CD4-positive, alpha-beta T cell treated with Interferon alpha-2 for 1 hour (primary cell): Measurements from ENCODE around the gene SURF6.
"Not testable (repeated sequence)": the region's sequence is repeated elsewhere in the genome, so short reads cannot be mapped to it uniquely, and the experiment has no call there.

Experiments used
- DNase-seq, 2 donors: peaks; one replicate each; pipeline ENCODE4 v3.0.0-alpha.2; 2020 to 2022

SURF6 gene

DNA sequence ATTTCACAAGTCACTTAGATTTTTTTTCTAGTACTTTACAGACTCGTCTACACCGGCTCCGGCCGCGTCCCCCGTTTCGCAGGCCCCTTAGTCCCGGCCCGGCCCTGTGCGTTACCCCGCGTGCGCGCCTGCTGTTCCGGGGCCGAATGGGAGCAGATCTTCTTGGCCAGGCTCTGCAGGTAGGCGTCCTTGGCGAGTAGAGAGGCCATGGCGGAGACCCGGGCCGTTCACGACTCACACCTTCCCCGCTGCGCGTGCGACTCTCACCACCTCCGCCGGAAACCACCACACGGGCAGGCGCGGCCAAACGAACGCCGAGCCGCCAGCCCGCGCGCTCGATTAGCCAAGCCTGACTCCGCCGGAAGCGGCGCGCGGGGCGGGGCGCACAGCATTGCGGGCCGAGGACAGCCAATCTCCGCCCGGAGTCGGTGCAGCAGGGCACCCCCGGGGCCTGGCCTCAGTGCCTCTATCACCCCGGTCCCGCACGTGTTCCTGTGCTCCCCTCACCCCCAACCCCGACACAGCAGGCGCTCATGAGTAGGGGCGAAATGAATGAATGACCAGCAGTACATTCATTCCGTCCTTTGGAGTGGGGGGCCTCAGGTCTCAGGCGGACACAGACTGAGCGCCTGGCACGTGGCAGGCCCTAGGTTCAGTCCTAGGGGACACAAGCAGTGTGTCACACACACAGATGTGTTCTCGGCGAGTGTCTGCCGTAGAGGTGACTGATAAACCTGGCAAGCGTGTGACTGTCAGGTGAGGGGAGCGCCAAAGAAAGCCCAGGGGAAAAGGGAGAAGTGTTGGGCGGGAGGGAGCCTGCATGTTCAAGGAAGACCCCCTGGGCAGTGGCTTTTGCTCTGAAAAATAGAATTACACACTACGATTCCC lies at the start of gene SURF6:
SURF6 (minus strand) TSS at position 265 of the 888 bp plus-strand sequence; CDS start at position 209, 56 bp downstream.
- peak; percentile 88 to 94 for DNase-seq

DNA sequence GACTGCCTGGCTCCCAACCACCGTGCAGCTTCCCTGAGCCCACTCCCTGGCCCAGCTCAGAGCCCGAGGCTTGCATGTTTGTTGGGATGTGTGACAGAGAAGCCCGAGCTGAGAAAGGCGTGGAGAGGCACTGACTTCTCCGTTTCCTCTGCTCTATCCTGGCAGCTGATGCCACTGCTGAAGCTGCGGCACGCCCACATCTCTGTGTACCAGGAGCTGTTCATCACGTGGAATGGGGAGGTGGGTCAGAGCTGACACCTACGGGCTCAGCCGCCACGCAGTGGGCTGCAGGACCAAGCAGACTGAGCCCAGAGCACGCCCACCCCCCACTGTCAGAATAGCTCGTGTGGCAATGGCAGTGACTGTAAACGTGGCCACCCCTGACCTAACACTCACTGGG lies 49.5 kb upstream of the SURF6 start:
- DNase-seq = no peak

DNA sequence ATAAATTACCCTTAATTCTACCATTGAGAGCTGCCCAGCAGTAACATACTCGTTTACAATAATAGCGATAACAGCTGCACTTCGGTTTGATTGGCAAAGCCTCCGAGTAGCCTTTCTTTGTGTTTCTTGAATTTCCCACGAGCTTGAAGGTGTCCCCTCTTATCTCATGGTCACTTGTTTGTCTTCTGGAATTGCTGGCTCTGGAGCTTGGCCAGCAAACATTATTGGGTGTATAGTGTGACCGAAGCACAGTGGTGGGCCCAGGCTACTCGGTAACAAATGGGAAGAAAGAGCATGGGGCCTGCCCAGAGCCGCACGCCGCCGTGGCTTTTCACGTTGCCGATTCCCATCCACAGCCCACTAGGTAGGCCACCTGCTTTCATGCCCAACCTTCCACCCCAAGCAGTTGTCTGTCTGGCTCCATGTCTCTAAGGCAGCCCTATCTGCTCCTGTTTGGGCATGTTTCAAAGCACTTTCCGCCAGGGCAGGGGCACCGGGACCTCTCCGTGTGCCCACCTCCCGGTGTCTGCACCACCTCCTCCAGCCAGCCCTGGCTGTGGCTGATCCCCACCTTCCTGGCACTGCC lies 48.8 kb upstream of the SURF6 start:
- DNase-seq = no peak

DNA sequence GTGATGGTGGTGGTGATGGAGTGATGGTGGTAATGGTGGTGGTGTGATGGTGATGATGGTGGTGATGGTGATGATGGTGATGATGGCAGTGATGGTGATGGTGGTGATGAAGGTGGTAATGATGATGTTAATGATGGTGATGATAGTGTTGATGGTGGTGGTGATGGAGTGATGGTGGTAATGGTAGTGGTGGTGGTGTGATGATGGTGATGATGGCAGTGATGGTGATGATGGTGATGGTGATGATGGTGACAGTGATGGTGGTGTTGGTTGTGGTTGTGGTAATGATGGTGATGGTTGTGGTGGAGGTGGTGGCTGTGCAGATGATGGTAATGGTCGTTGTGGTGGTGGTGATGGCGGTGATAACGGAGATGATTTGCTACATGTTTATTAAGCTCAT lies 47.5 kb upstream of the SURF6 start:
- DNase-seq = no peak

DNA sequence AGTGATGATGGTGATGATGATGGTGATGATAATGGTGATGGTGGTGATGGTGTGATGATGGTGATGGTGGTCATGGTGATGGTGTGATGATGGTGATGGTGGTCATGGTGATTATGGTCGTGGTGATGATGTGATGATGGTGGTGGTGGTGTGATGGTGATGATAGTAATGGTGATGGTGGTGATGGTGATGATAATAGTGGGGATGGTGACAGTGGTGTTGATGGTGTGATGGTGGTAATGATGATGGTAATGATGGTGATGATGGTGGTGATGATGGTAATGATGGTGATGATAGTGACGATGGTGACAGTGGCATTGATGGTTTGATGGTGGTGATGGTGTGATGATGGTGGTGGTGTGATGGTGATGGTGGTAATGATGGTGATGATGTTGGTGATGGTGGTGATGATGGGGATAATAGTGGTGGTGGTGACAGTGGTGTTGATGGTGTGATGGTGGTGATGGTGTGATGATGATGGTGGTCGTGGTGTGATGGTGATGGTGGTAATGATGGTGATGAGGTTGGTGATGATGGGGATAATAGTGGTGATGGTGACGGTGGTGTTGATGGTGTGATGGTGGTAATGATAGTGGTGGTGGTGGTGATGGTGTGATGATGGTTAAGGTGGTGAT lies 46.6 kb upstream of the SURF6 start:
- no peak for DNase-seq

DNA sequence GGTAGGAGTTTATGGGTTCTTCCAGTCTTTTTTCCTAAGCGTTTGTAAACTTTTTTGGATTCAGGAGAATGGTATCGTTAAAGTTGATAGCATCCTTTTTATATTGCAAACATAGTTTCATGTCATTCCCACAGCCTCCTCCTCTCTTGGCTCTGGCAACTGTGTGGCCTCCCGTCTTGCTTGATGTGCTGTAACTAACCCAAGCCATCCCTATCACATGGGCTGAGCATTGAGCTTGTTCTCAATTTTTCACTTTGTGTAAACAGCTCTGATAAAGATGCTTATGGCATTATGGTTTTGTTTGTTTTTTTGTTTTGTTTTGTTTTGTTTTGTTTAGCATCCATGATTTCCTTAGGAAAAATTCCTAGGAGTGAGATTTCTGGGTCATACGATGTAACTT lies 44.7 kb upstream of the SURF6 start:
- no peak for DNase-seq

DNA sequence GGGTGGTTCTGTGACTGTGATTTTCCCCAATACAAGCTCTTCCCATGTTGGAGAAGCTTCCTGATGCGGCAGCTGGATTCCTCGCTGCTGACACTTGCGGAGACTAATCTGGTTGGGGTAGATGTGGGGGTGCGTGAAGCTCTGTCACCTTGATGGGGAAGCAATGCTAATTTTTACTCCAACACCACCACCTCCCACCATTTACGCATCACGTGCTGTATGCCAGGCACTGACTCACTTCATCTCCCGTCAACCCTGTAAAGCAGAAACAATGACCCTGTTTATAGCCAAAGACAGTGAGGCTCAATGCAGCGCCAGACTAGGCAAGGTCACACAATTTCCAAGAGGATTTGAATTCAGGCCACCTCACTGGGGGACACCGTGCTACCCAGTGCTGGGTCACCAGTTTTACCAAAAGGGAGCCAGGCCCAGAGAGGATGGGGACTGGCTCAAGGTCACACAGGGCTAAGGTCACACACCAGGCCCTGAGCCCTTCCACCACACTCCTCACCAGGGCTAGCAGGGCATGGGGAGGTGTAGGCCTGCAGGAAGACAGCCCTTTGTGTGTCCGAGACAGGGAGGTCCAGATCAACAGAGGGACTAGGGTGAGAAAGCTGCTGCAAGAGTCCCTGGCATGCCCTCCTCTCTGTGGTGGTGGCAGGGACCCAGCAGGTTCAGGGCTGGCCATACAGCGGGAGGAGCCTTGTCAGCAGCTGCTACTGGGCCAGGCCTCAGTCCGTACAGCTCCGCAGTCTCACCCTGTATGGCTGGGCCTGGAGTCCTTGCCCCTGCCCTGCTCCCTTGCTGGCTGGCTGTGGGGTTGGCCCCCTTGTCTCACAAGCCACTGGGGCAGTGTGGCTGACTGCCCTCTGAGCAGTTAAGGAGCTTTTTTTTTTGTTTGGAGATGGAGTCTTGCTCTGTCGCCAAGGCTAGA lies 43.4 kb upstream of the SURF6 start:
- DNase-seq = no peak

DNA sequence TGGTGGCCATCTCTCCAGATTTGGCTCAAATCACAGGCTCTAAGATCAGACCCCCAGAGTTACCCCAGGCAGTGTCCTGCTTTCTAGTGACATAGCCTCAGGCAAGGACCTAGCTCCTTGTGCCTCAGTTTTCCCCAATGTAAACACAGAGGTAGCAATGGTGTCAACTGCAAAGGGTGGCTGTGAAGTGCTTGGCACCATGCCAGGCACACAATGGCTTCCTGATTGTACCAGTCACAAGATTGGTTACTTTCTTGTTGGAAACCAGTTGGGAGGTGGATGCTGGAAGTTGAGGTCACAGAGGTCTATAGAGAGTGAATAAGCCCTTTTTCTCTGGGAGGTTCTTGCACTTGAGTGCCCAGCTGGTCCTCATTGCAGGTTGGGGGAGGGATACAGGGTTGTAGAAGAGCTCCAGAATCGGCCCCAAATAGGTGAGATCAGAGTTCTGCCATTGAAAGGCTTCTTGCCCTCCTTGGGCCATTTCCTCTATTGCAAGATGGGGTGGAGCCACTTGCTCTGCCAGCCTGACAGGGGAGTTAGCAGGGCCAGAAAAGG lies 42.5 kb upstream of the SURF6 start:
- no peak for DNase-seq

DNA sequence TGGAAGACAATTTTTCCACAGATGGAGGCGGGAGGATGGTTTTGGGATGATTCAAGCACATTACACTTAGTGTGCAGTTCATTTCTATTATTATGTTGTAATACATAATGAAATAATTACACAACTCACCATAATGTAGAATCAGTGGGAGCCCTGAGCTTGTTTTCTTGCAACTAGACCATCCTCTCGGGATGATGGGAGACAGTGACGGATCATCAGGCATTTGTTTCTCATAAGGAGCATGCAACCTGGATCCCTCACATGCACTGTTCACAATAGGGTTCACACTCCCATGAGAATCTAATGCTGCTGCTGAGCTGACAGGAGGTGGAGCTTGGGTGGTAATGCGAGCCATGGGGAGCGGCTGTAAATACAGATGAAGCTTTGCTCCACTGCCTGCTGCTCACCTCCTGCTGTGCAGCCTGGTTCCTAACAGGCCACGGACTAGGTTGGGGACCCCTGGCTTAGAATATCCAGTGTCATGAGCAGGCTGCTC lies 41.8 kb upstream of the SURF6 start:
- no peak for DNase-seq

DNA sequence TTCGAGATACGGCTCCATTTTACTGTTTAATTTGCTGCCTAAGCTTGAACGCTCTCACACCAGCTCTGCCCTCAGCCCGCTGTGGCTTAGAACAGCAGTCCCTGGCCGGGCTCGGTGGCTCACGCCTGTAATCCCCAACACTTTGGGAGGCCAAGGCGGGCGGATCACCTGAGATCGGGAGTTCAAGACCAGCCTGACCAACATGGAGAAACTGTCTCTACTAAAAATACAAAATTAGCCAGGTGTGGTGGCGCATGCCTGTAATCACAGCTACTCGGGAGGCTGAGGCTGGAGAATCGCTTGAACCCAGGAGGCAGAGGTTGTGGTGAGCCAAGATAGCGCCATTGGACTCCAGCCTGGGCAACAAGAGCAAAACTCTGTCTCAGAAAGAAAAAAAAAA lies 41.3 kb upstream of the SURF6 start:
- not testable (repeated sequence) for DNase-seq

DNA sequence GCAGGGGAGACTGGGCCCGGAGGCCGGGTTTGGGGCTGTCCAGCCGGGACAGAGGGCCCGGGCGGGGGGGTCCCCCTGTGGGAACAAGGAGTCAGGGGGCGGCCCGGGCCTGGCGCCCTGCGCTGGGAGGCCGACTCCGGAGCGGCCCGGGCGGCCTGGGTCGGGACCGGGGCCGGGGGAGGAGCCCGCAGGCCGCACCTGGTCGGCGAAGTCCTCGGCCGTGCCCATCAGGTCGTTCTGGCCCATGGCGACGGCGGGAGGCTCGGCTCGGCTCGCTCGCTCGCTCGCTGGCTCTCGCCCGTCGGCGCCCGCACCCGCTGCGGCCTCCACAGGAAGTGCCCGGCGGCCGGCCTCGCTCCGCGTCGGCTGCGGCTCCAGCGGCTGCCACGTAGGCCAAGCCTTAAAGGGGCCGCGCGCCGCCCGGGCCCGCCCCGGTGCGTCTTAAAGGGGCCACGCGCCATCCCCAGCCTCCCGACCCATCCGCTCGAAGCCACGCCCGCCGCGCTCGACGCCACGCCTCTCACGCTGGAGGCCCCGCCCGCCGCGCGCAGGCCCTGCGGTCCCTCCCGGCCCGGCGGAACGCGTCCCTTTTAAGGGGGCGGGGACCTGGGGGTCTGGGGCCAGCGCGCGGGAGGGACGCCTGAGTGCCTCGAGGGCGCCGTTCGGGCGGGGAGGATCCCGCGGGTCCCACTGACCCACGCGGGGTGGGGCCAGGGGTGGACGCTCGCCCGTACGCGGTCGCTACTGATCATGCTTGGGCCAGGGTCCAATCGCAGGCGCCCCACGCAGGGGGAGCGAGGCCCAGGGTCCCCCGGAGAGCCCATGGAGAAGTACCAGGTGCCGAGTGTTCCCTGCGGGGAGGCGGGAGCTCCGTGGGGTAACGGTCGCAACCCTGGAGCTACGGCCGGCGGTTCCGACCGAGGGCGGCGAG lies 40.0 kb upstream of the SURF6 start, which contains the start of the genes STKLD1 and SURF4:
STKLD1 (plus strand) TSS at position 643 of the 931 bp plus-strand sequence; CDS start at position 751, 108 bp downstream.
SURF4 (minus strand) TSS at position 337 of the 931 bp plus-strand sequence; CDS start at position 246, 91 bp downstream.
- DNase-seq = peak; percentile 93 to 96

DNA sequence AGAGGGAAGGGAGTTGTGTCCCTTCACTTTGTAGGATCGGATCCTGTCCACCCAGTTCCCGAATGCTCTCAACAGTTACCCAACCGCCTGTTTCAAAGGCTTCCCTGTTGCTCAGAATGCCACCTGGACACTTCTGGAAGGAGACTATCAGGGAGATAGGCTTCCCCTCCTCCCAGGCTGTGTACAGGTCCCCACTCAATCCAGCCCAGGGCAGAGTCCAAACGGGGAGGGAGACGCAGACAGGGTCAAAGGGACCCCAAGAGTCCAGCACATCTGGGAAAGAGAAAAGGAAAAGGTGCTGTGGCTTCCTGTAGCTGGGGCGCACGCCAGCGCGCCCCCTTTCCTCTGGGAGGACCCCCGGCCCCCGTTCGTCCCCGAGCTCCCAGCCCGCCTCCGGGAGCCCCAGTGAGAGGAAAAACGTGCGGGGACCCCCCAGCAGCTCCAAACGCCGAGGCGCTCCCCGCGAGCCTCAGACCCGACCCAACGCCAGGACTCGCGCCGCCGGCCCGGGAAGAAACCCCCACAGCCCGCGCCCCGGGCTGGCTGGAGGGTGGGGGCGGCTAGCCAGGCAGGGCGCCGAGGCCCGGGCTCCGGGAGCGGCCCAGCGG lies 39.2 kb upstream of the SURF6 start:
- peak in 1 of 2 donors; percentile 26 for DNase-seq

DNA sequence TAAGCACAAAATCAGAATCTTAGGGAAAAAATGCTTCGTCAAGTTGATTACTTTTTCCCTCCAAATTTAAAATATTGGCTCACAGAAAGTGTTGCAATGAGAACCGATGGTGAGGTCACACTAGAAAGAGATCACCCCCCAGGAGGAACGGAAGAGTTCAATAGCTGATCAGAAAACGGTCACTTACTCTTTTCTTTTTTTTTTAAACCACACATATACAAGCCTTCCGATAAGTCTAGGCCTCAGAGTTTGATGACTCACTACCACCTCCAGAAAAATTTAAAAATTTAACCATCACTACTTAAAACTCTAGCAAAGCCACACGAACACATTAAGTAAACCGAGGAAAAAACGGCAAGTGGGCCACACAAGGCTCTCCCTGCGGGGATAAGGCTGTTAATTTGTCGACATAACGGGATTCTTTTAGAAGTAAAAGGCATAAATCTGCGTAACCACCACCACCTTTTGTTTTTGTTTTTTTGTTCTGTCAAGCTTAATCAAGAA lies 38.7 kb upstream of the SURF6 start:
- peak; percentile 45 to 71 for DNase-seq

DNA sequence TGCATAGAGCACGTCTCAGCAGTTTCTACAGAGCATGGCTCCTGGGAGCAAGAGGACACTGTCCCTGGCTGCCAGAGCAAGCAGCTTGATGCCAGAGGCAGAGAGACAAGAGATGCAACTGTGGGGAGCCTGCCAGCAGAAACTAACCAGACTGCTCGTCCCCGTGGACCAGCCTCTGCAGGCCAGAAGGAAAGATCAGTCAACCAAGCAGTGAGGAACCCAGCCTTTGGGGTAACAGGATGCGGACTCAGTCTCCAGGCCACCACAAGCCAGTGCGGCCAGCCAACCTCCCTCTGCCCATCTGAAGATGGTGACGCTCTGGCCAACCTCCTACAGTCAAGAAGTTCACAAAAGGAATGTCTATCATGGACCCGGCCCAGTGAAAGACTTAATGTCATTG lies 36.2 kb upstream of the SURF6 start:
- DNase-seq = no peak

DNA sequence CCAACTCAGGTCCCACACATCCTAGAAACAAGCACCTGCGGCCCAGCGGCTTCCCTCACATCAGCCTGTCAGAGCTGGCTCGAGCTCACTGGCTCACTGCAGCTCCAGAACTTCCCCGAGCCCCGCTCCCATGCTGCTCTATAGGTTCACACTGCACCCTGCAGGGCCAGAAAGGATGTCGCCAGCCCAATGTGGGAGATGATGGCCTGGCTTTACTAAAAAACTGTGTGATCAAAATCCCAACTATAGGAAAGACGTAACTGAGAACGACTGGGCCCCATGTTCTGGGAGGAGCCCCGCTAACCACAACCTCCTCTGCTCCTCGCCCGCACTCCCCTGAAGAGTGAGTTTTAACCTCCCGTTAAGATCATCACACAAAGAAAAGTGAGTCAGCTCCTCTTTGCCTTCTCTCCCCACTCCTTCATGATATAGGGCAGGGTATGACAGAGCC lies 35.3 kb upstream of the SURF6 start:
- DNase-seq = peak; percentile 48 to 76

DNA sequence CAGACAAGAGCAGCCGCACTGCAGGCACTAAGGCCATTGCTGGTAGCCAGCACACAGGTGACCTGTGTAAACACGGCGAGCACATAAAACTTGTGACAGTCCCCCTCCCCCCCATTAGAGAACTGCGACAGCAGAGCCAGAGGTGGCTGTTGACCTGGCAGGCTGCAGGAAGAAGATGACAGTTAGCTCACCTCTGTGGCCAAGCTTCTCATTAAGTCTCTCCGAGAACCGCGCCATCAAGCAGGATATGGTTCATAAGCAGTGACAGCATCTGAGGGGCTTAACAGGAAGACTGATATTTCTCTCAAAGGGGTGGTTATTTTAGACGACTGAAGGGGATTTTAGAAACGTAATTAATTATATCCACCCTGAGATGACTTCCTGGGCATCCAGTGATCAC lies 34.7 kb upstream of the SURF6 start:
- peak; percentile 49 to 75 for DNase-seq

DNA sequence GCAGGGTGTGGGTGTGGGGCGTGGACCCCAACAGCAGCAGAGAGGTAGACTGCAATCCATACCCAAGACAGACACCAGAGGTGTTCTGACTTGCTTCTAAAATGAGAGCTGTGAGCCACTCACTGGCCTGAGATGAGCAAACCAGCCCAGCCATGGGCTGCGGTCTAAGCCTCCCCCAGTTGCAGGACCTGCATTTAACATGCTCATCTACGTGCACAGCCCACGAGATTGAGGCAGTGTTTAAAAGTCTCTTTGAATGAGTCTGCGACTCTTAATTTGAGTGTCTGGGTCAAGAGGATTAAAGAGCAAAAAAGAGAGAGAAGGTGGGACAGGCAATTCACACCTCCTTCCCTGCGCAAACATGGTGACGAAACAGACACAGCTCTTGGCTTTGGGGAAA lies 33.9 kb upstream of the SURF6 start:
- no peak for DNase-seq

DNA sequence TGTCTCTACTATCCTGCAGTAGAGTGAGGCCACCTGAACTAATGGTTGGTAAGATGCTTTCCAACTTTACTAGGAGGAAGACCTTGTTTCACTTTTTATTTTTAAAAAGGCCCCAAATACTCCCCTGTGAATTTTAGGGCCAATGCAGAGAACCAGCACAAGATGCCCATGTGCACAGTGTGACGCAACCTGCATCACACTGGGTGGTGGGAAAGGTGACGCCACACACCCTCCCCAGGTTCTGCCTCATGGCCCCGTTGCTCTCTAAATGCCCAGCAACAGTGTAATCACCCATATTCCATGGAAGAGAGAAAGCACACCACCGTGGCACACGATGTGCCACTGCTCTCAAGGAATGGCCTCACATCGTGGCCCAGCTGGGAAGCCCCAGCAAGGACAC lies 33.4 kb upstream of the SURF6 start:
- no peak for DNase-seq

DNA sequence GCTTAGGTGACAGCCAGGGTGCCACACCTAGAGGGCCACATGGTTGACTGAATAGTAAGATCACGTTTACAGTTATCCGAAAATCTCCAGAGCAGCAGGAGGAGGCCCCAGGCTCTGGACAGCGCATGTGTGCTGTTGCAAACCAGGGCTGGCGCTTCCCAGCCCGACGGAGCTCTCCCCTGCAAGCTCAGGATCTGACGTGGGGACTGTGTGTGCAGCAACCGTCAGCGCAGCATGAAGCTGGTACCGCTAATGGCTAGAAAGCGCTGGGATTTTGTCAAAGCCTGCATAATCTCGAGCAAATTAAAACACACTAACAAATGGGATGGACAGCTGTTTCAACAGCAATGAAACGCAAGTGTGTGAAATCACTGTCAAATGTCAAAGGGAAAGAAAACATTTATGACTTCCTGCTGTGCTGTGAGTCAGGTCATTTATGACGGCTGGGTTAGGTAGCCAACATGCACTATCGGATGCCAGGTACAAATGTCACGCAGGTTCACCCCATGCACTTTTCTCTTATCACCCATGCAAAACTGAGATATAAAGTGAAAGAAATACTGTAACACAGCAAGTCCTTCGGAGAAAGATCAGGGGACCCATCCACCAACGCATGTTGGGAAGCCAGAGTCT lies 32.4 kb upstream of the SURF6 start:
- DNase-seq = no peak

DNA sequence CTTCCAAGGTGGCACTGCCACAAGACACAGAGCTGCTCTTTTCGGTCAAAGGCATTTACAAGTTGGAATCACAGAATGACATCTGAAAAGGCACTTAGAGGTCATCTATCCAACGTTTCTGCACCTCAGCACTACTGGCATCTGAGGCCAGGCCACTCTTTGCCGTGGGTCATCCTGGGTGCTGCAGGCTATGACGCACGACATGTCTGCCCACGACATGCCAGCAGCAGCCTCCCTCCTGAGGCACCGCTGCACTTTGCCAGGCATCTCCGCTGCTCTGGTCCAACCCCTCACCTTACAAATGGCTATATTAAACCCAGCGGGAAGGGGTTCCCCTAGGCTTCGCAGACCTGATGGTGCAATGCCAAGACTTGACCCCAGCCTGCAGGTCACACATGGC lies 31.8 kb upstream of the SURF6 start:
- DNase-seq = no peak
